Calu3 (cell line): Measurements from ENCODE around the gene PCMTD2. TPM values are rescaled to one million over a fixed set of nuclear protein-coding genes. Genes with fewer than 3 reads are reported as not detected.

Source experiments
- BruUV-seq: library from RNA; stranded (reverse); fragments of 400-500 nt; replicated peaks from 2 replicates; lab custom pipeline; 2021; lab: Mats Ljungman, UMichigan
- CTCF ChIA-PET: fragments of 300-600 bp; sonication (Branson Sonifier 250); formaldehyde crosslinking; loops from one replicate; lab custom pipeline; 2022; ENCODE audit warnings: antibody characterized with exemption; lab: Charles Lee
- DNase-seq: peaks from one replicate; pipeline ENCODE4 v3.0.0; 2022
- H3K27ac Mint-ChIP-seq: one replicate; pipeline ENCODE4 v1.8.0; 2022; ENCODE audit warnings: mixed read lengths; ENCODE audit not compliant: unreplicated experiment
- H3K27me3 Mint-ChIP-seq: one replicate; pipeline ENCODE4 v1.8.0; 2022; ENCODE audit warnings: mixed read lengths; ENCODE audit not compliant: unreplicated experiment
- H3K36me3 Mint-ChIP-seq: one replicate; pipeline ENCODE4 v1.8.0; 2022; ENCODE audit warnings: mild to moderate bottlenecking, moderate library complexity, mixed read lengths; ENCODE audit not compliant: insufficient read depth, unreplicated experiment
- H3K4me1 Mint-ChIP-seq: one replicate; pipeline ENCODE4 v1.8.0; 2022; ENCODE audit warnings: mild to moderate bottlenecking, low read depth, mixed read lengths; ENCODE audit not compliant: unreplicated experiment
- H3K4me3 Mint-ChIP-seq: one replicate; pipeline ENCODE4 v1.8.0; 2022; ENCODE audit warnings: mild to moderate bottlenecking, low read depth, moderate library complexity, mixed read lengths; ENCODE audit not compliant: unreplicated experiment
- H3K9me3 Mint-ChIP-seq: one replicate; pipeline ENCODE4 v1.8.0; 2022; ENCODE audit warnings: low read depth, mixed read lengths; ENCODE audit not compliant: unreplicated experiment
- intact Hi-C: fragments of 100-400 bp; cut with micrococcal nuclease; formaldehyde crosslinking; loops from one replicate; pipeline ENCODE4 v1.10.0; 2022; ENCODE audit not compliant: unreplicated experiment
- total RNA-seq: library from RNA; stranded (reverse); gene quantifications from 2 replicates; pipeline ENCODE4 v1.2.3, GENCODE V29; 2022
- TF ChIP-seq, protein P1 (sequence below): fragments of 200-600 bp; IDR thresholded peaks from one replicate; pipeline ENCODE4 v1.8.0; 2022; ENCODE audit warnings: antibody characterized with exemption; ENCODE audit not compliant: unreplicated experiment

Gene PCMTD2
- total RNA-seq, 1 experiment from 2014 or later = 62.2 TPM

DNA sequence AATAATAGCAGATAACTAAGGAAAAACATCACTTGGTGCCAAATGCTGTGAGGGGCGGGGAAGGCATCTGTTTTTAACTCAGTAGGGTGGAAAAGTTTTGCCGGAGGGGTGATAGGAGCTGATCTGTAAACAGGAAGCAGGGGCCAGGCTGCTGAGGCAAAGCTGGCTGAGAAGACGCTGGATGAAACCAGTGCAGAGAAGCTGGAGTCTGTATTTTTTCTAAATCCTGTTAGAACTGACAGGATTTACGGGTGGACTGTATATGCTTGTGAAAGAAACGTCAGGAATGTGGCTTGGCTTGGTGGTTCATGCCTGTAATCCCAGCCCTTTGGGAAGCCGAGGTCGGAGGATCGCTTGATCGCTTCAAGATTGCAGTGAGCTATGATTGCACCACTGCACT, 5.6 kb downstream of the PCMTD2 start:
- TF ChIP-seq, protein P1, sequence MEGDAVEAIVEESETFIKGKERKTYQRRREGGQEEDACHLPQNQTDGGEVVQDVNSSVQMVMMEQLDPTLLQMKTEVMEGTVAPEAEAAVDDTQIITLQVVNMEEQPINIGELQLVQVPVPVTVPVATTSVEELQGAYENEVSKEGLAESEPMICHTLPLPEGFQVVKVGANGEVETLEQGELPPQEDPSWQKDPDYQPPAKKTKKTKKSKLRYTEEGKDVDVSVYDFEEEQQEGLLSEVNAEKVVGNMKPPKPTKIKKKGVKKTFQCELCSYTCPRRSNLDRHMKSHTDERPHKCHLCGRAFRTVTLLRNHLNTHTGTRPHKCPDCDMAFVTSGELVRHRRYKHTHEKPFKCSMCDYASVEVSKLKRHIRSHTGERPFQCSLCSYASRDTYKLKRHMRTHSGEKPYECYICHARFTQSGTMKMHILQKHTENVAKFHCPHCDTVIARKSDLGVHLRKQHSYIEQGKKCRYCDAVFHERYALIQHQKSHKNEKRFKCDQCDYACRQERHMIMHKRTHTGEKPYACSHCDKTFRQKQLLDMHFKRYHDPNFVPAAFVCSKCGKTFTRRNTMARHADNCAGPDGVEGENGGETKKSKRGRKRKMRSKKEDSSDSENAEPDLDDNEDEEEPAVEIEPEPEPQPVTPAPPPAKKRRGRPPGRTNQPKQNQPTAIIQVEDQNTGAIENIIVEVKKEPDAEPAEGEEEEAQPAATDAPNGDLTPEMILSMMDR = no peak
- no peak for DNase-seq
- Mint-ChIP-seq H3K9me3 (no peaks in the 10 kb centered on the region), H3K27me3 (no peaks in the 10 kb centered on the region), H3K36me3 (peaks cover 11% of the 10 kb centered on the region), H3K27ac (no peak overlapping the region), H3K4me3 (no peak overlapping the region), H3K4me1 (peaks cover 20% of the 10 kb centered on the region)
- CTCF ChIA-PET = no interaction called here
- no TSS peak for BruUV-seq
- intact Hi-C loops = no loop called here

DNA sequence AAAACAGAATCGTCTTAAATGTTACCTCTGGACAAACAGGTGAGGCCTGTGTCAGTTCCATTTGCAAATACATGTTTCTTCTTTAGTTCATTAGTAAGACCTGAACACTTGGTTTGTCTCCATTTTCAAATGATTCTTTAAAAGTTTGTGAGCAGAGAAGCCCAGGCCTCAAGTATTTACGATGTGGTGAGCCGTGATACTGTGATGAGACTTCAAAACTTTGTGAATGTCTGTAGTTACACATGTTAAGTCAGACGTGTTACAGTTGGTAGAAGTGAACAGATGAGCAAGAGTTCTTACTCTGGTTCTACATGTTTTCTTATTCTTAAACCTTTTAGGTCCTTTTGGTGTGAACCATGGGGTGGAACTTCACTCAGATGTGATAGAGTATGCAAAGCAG, 8.5 kb downstream of the PCMTD2 start:
- no peaks in the 10 kb centered on the region for H3K4me1 Mint-ChIP-seq
- no TSS peak for BruUV-seq
- intact Hi-C loops = no loop called here
- DNase-seq = no peak
- H3K36me3 Mint-ChIP-seq = no peaks in the 10 kb centered on the region
- CTCF ChIA-PET = no interaction called here
- TF ChIP-seq, protein P1 = no peak
- no peaks in the 10 kb centered on the region for H3K27me3 Mint-ChIP-seq
- H3K27ac Mint-ChIP-seq = no peak overlapping the region
- no peak overlapping the region for H3K4me3 Mint-ChIP-seq
- H3K9me3 Mint-ChIP-seq = peaks cover under 1% of the 10 kb centered on the region

DNA sequence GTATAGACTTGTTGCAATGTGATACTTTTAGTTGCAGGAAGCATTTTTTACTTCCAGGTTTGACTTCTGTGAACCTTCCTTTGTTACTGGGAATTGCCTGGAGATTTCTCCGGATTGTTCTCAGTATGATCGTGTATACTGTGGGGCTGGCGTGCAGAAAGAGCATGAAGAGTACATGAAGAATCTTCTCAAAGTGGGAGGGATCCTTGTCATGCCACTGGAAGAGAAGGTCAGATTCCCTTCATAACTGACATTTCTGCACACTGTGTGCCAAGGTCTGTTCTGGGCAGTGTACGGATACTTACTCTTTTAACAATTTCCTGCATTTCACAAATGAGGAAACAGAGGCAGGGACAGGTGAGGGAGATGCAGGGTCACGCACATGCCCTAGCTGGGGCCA, 9.7 kb downstream of the PCMTD2 start:
- CTCF ChIA-PET = no interaction called here
- Mint-ChIP-seq H3K27ac (no peak overlapping the region), H3K36me3 (peaks cover 8% of the 10 kb centered on the region), H3K27me3 (no peaks in the 10 kb centered on the region), H3K9me3 (peaks cover 7% of the 10 kb centered on the region), H3K4me3 (no peak overlapping the region), H3K4me1 (no peaks in the 10 kb centered on the region)
- DNase-seq = no peak
- no TSS peak for BruUV-seq
- TF ChIP-seq, protein P1 = no peak
- intact Hi-C loops = no loop called here

DNA sequence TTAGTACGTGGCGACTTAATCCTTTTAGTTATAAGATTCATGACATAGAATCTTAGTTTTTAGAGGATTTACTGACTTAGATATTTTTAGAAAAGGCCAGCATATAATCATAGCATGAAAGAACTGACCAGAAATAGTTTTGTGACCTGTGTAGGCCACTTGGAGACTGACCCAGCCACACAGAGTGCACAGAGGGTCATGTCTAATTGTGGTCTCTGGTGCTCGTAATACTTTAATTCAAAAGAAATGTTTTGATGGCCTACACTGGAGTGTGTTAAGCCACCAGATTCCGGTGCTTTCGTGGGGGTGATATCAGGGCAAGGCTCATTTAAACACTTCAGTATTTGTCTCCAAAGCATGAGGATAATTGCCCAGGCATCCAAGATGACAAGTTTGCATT, 11.4 kb downstream of the PCMTD2 start:
- Mint-ChIP-seq H3K4me3 (no peak overlapping the region), H3K36me3 (peaks cover 8% of the 10 kb centered on the region), H3K4me1 (no peaks in the 10 kb centered on the region), H3K9me3 (peaks cover 10% of the 10 kb centered on the region), H3K27ac (no peak overlapping the region), H3K27me3 (no peaks in the 10 kb centered on the region)
- no peak for DNase-seq
- intact Hi-C loops = no loop called here
- TF ChIP-seq, protein P1 = no peak
- no TSS peak for BruUV-seq
- CTCF ChIA-PET = no interaction called here
